GM12891 (cell line): ENCODE results near the gene SLC26A2.
A peak's percentile ranks its signal among the peaks of the same experiment; 100 is the strongest.

Source experiments
- DNase-seq: peaks from one replicate; pipeline ENCODE4 v3.0.0; 2011; ENCODE audit warnings: low spot score; ENCODE audit not compliant: insufficient read length
- FAIRE-seq: peaks from 2 replicates; lab custom pipeline; 2011; peaks lifted over from hg19 to GRCh38; lab: Jason Lieb, UNC
- PAX5 ChIP-seq: IDR thresholded peaks from 2 replicates; pipeline ENCODE4 v1.6.1; 2011; ENCODE audit warnings: low read length, moderate library complexity, mild to moderate bottlenecking; ENCODE audit not compliant: insufficient read depth, severe bottlenecking
- POLR2A ChIP-seq: IDR thresholded peaks from 2 replicates; pipeline ENCODE4 v1.6.1; 2011; ENCODE audit warnings: low read depth, low read length, control low read depth
- POLR2AphosphoS5 ChIP-seq: IDR thresholded peaks from 2 replicates; pipeline ENCODE4 v1.6.1; 2011; ENCODE audit warnings: low read depth, low read length, control low read depth
- POU2F2 ChIP-seq: IDR thresholded peaks from 2 replicates; pipeline ENCODE4 v1.6.1; 2011; ENCODE audit warnings: low read depth, mild to moderate bottlenecking, control low read depth, low read length, moderate library complexity
- SPI1 ChIP-seq: IDR thresholded peaks from 2 replicates; pipeline ENCODE4 v1.6.1; 2011; ENCODE audit warnings: low read depth, low read length, control low read depth
- TAF1 ChIP-seq: IDR thresholded peaks from 2 replicates; pipeline ENCODE4 v1.6.1; 2011; ENCODE audit warnings: low read depth, low read length, control low read depth

The SLC26A2 gene

DNA sequence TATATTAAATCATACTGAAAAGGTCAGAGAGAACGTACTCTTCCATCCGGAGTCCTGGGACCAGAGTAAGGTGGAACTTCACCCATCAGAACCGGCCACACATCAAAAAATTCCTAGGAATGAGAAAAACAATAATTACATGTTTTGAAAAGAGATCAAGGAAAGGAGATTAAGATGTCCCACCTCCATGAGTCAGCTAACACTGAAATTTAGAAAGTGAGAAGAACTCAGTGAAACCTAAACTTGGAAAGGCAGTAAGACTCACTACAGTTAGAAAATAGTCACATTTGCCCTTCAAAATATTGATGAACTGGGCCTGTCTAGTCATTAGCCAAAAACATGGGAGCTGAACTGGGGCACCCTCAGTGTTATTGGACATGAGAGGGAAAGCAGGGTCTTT lies 39.0 kb upstream of the SLC26A2 start:
- no peak for TF ChIP-seq TAF1
- TF ChIP-seq POU2F2 = no peak
- no peak for TF ChIP-seq PAX5
- TF ChIP-seq POLR2A = no peak
- TF ChIP-seq POLR2AphosphoS5 = no peak
- no peak for DNase-seq
- FAIRE-seq = no peak

DNA sequence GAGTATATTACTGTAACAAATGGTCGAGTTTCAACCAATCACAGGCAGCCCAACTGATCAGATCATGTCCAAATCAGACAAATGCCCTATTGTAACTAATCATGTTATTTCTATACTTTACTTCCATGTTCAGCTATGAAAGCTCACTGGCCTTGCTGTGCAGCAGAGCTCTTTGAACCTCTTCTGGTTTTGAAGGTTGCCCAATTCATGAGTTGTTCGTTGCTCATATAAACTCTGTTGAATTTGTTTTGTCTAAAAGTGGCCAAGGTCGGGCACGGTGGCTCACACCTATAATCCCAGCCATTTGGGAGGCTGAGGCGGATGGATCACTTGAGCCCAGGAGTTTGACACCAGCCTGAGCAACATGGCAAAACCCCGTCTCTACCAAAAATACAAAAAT lies 37.6 kb upstream of the SLC26A2 start:
- no peak for DNase-seq
- no peak for FAIRE-seq
- no peak for TF ChIP-seq POLR2A
- no peak for TF ChIP-seq SPI1
- no peak for TF ChIP-seq TAF1
- TF ChIP-seq PAX5 = no peak
- no peak for TF ChIP-seq POU2F2
- TF ChIP-seq POLR2AphosphoS5 = no peak

DNA sequence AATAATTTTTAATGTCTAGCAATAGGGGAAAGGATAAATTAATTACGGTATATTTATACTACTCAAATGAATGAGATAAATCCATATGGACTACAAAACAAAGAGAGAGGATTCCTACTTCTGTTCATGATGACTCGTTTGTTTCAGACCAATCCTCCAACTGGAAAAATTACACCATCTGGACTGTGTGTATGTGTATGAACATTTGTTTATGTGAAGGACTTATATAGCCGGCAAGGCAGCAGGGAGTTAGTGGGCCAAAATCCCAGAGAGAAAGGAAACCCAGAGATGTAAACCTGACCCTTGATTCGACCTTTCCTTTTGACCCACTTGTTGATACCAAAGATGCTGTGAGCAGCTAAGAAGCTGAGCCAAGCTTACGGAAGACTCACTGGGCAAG lies 36.1 kb upstream of the SLC26A2 start:
- DNase-seq = no peak
- TF ChIP-seq POLR2A (no peak), TAF1 (no peak), SPI1 (no peak), POLR2AphosphoS5 (no peak), POU2F2 (no peak), PAX5 (no peak)
- peak; percentile 13 for FAIRE-seq

DNA sequence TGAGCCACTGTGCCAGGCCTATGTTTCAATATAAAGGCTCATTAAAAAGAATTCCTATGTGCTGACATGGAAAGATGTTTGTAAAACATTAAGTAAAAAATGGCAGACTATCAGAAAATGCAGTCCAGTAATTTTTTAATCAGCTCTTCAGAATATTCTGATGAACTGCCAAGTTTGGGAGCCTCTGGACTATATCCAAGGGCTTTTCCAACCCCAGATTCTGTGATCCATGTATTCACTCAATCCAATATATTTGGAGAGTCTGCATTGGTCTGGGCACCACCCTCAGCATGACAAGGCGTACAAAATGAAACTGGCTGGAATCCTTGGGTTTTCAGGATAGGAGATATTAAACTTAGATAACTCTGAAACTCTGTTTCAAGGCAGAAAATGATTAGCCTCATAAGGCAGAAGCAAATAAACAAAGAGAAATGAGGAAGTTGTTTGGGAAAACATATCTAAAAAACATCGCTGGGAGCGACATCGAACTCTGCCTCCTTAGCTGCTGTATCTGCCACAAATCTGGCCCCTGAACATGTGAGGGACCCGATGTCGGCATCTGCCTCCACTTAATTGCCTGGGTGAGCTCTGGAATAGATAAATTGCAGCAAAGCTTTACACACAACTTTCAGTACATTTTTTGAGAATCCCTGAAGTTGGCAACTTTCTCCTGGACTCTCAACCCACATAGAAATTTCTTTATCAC lies 30.4 kb upstream of the SLC26A2 start:
- DNase-seq = no peak
- no peak for FAIRE-seq

DNA sequence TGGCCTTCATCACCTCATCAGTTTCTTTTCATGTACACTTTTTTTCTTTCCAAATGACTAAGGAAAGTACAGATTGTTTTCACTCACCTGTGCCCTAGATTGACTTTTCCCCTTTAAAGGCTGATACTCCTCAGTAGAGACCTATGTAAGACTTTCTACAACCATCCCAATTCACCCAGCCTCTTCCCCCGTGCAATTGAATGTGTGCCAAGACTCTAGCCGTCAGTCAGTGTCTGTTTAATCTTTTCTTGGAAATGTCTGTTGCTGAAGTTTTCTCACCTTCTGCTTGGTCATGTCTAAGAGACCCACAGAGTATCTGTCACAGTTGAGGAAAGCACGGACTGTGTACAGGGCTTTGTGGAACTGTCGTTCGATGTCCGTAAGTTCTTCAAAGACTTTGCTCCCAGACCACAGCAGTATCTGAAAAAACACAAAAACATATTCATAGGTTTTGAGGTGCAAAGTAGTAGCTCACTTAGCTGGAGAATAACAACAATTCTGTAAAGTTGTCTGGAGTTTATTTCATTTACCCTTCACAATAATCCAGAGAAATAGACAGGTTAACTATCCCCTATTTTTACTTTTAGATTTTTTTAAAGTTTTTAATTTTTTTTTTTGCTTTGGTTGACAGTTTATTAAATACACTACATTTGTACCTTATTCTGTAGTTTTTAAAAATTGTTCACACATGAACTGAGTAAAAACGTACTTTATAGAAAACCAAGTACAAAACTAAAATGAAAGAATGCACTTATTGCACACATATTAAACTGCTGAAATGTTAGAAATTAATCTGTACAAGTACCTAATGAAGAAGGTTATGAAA lies 29.6 kb upstream of the SLC26A2 start:
- TF ChIP-seq SPI1 (no peak), POLR2A (no peak), TAF1 (no peak), POLR2AphosphoS5 (no peak), POU2F2 (no peak), PAX5 (no peak)
- DNase-seq (no peak), FAIRE-seq (no peak)

More for the DNA sequence above, 30.4 kb upstream of the SLC26A2 start:
- TF ChIP-seq SPI1 (no peak), PAX5 (no peak), POU2F2 (no peak), POLR2AphosphoS5 (no peak)

DNA sequence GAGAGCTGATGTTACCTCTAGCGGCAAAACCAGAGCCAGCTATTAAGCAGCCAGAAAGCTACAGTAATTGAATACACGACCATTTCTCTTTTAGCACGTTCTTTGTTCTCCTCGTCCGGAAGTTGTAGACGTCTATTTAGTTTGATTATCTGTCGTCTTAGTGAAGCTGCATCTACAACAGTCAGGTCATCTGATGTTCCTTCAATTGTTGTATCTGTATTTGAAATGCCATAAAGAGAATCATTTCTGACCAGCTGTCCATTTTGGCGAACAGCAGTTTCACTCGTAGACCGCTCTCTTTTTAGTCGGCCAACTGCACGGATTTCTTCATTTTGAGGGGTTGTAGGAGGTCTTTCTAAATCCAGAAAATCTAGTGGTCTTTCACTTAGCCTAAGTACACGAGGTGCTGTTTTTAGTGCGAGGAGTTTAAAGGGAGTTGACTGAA lies 28.5 kb upstream of the SLC26A2 start:
- DNase-seq = no peak
- FAIRE-seq = no peak
- no peak for TF ChIP-seq POU2F2
- no peak for TF ChIP-seq PAX5
- no peak for TF ChIP-seq TAF1
- TF ChIP-seq POLR2A = no peak
- TF ChIP-seq POLR2AphosphoS5 = no peak
- TF ChIP-seq SPI1 = no peak

DNA sequence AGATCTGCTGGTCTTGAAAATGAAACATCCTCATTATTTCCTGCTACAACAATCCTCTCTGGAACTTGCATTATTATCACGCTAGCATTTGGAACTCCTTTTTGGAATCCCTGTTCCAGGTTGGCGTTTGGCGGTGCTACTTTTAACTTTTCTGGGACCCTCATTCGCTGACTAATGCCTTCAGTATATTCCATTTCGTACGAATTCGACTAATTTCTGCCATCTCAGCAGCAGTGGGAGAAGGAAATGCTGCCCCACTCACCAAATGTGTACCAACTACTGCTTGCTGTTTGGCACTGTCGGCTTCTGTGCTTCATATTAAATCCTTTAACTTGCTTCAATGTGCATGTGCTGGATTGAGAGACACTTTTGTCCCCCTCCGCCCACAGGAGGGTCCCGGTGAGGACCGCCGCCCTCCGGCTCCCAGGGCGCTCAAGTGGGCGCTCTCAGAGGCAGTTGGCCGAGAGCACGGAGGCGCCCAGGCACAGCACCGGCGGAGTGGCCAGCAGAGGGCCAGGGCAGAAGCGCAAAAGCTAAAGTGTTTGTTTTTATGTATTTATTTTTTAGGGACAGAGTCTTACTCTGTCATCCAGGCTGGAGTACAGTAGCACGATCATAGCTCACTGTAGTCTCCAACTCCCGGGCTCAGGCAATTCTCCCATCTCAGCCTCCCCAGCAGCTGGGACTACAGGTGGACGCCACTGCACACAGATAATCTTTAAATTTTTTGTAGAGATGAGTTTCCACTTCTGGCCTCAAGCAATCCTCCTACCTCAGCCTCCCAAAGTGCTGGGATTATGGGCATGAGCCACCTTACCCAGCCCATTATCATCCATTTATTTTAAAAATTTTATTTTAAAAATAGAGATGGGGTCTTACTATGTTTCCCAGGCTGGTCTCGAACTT lies 27.9 kb upstream of the SLC26A2 start:
- FAIRE-seq = no peak

DNA sequence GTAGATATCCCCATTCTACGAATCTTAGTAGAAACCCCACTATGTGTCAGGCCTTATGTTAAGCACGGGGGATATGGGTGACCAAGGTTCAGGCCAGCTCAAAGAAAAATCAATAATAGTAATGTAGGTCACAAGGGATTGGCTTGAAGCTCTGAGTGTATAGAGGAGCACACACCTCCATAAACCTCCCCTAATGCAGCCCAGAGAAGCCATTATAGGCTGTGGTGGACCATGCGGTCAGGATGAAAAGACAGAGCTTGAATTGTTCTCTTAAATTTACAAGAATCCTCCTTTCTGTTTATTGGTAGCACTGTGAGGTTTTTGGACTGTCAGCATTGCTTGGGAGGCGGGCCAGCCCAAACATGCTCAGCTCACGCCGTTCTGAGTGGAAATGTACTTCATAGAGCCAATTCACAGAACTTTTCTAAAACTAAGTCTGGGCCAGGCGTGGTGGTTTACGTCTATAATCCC lies 25.1 kb upstream of the SLC26A2 start:
- no peak for DNase-seq
- FAIRE-seq = no peak

More for the DNA sequence above, 27.9 kb upstream of the SLC26A2 start:
- TF ChIP-seq POU2F2 = no peak
- no peak for TF ChIP-seq SPI1
- no peak for TF ChIP-seq TAF1
- no peak for TF ChIP-seq PAX5
- no peak for TF ChIP-seq POLR2AphosphoS5
- TF ChIP-seq POLR2A = no peak
- no peak for DNase-seq

More for the DNA sequence above, 25.1 kb upstream of the SLC26A2 start:
- TF ChIP-seq POLR2A = no peak
- no peak for TF ChIP-seq POLR2AphosphoS5
- no peak for TF ChIP-seq PAX5
- no peak for TF ChIP-seq TAF1
- TF ChIP-seq SPI1 = no peak
- no peak for TF ChIP-seq POU2F2
